ENCODE results near the gene KCNC3. TPM values are rescaled to one million over a fixed set of nuclear protein-coding genes. Genes with fewer than 3 reads are reported as not detected.

KCNC3 gene
- total and polyA plus RNA-seq, 2 donors (not counting 3 experiments of a cell fraction or from before 2014, with no cell fraction given) = 0.22 to 0.91 TPM

DNA sequence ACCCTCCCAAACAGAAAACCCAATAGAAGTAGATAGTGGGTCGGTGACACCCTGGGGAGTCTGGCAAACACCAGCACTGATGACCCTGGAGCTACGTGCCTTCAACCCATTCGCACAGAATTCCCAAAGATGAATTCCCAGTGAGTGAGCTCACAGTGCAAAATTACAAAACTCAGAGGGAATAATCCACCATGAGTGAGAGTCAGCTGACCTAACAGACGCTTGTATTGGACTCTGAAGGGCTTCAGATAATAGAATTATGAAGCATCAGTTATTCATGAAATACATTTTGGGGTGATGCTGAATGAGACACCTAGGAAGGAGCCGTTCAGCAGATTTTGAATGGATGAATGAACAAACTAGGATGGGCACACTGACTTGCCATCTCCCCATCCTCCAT is 40.2 kb downstream of the KCNC3 start:
- no peaks in the 10 kb centered on the region for H3K9me3 ChIP-seq (replicated peaks; ENCODE audit: control insufficient read depth, insufficient read depth, low read length)
- dilution Hi-C loops (cut with MboI; ENCODE audit: extremely low pct_ligation_motif_present, low sequenced_read_pairs) = no loop called here
- no TSS peak for BruUV-seq (replicated peaks)
- H3K4me3 ChIP-seq (replicated peaks in 1 of 3; ENCODE audit: insufficient read depth in 1 of 3, low read depth in 1 of 3, low read length in 3 of 3) = no peak overlapping the region
- no peak overlapping the region for H2AFZ ChIP-seq (ENCODE audit: low read depth, low read length)
- DNase-seq (ENCODE audit: low read depth, low spot score) = no peak
- ChIA-PET CTCF (interaction anchor here (1.3 kb wide), 1 partner anchor 9 kb away, joined by 4 read pairs; no protein-coding TSS in a partner anchor), POLR2A (no interaction called here)
- intact Hi-C loops (cut with micrococcal nuclease) = no loop called here
- no peaks in the 10 kb centered on the region for H4K20me1 ChIP-seq (replicated peaks; ENCODE audit: control insufficient read depth, extremely low read depth, insufficient read depth, low read length)
- TF ChIP-seq MAX (IDR thresholded peaks at IDR 0.05; ENCODE audit: insufficient read depth, insufficient read length) = no peak
- H3K4me1 ChIP-seq (ENCODE audit: control insufficient read depth, extremely low read depth, insufficient read depth, low read length) = no peaks in the 10 kb centered on the region
- H3K79me2 ChIP-seq (ENCODE audit: control insufficient read depth, insufficient read depth, low read length) = no peaks in the 10 kb centered on the region
- H3K27me3 ChIP-seq (ENCODE audit: control insufficient read depth in 2 of 2, insufficient read depth in 2 of 2, low read length in 2 of 2) = no peaks in the 10 kb centered on the region
- FAIRE-seq = no peak
- no peak overlapping the region for H3K27ac ChIP-seq (ENCODE audit: insufficient read depth, low read depth, low read length)
- no peak overlapping the region for H3K4me2 ChIP-seq (ENCODE audit: insufficient read depth, low read length)
- no peak overlapping the region for H3K9ac ChIP-seq (replicated peaks; ENCODE audit: extremely low read depth, insufficient read depth, low read length)
- H3K9me1 ChIP-seq (replicated peaks; ENCODE audit: control insufficient read depth, extremely low read depth, insufficient read depth, low read length) = no peaks in the 10 kb centered on the region
- no peaks in the 10 kb centered on the region for H3K36me3 ChIP-seq (ENCODE audit: control insufficient read depth in 2 of 2, extremely low read depth in 1 of 2, insufficient read depth in 2 of 2, low read length in 2 of 2)

DNA sequence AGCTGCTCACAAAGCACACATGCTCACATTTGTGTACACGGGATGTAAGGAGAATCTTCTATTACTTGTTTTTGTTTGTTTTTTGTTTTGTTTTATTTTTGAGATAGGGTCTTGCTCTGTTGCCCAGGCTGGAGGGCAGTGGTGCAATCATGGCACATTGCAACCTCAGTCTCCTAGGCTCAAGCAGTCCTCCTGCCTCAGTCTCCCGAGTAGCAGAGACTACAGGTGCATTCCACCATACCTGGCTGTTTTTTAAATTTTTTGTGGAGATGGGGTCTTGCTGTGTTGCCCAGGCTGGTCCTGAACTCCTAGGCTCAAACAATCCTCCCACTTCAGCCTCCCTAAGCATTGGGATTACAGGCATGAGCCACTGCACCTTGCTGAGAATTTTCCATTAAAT is 41.8 kb downstream of the KCNC3 start:
- Histone ChIP-seq H3K9me1 (replicated peaks; ENCODE audit: control insufficient read depth, extremely low read depth, insufficient read depth, low read length) (no peaks in the 10 kb centered on the region), H3K4me3 (replicated peaks in 1 of 3; ENCODE audit: insufficient read depth in 1 of 3, low read depth in 1 of 3, low read length in 3 of 3) (no peak overlapping the region), H3K27me3 (ENCODE audit: control insufficient read depth in 2 of 2, insufficient read depth in 2 of 2, low read length in 2 of 2) (no peaks in the 10 kb centered on the region), H3K4me2 (ENCODE audit: insufficient read depth, low read length) (no peak overlapping the region), H4K20me1 (replicated peaks; ENCODE audit: control insufficient read depth, extremely low read depth, insufficient read depth, low read length) (no peaks in the 10 kb centered on the region), H3K9ac (replicated peaks; ENCODE audit: extremely low read depth, insufficient read depth, low read length) (no peak overlapping the region), H3K79me2 (ENCODE audit: control insufficient read depth, insufficient read depth, low read length) (no peaks in the 10 kb centered on the region), H3K4me1 (ENCODE audit: control insufficient read depth, extremely low read depth, insufficient read depth, low read length) (no peaks in the 10 kb centered on the region), H3K9me3 (replicated peaks; ENCODE audit: control insufficient read depth, insufficient read depth, low read length) (no peaks in the 10 kb centered on the region), H3K27ac (ENCODE audit: insufficient read depth, low read depth, low read length) (no peak overlapping the region), H2AFZ (ENCODE audit: low read depth, low read length) (no peak overlapping the region), H3K36me3 (ENCODE audit: control insufficient read depth in 2 of 2, extremely low read depth in 1 of 2, insufficient read depth in 2 of 2, low read length in 2 of 2) (no peaks in the 10 kb centered on the region)
- no TSS peak for BruUV-seq (replicated peaks)
- FAIRE-seq (no peak), DNase-seq (ENCODE audit: low read depth, low spot score) (no peak)
- intact Hi-C loops (cut with micrococcal nuclease) = no loop called here
- dilution Hi-C loops (cut with MboI; ENCODE audit: extremely low pct_ligation_motif_present, low sequenced_read_pairs) = no loop called here
- no peak for TF ChIP-seq MYC (IDR thresholded peaks at IDR 0.05; ENCODE audit: low read depth, low read length)
- TF ChIP-seq EZH2 (IDR thresholded peaks at IDR 0.05; ENCODE audit: borderline replicate concordance, low read depth, low read length, severe bottlenecking) = no peak
- no peak for TF ChIP-seq JUN (IDR thresholded peaks at IDR 0.05; ENCODE audit: borderline replicate concordance, insufficient read depth, insufficient read length, low read depth)
- no peak for TF ChIP-seq FOS (IDR thresholded peaks at IDR 0.05; ENCODE audit: borderline replicate concordance, insufficient read depth, low read length)
- no peak for TF ChIP-seq GATA2 (IDR thresholded peaks at IDR 0.05; ENCODE audit: insufficient read depth, insufficient read length, low read depth, low read length)
- TF ChIP-seq CTCF (IDR thresholded peaks at IDR 0.05; ENCODE audit: extremely low read depth in 1 of 2, insufficient read depth in 1 of 2, low read depth in 1 of 2, low read length in 2 of 2) = no peak
- TF ChIP-seq POLR2AphosphoS5 (IDR thresholded peaks at IDR 0.05; ENCODE audit: insufficient read depth, low read depth, low read length) = no peak
- CTCF ChIA-PET = no interaction called here
- POLR2A ChIA-PET = no interaction called here

All from endothelial cell of umbilical vein (primary cell).